Measurements from ENCODE around the gene EXOC4.

Gene EXOC4

DNA sequence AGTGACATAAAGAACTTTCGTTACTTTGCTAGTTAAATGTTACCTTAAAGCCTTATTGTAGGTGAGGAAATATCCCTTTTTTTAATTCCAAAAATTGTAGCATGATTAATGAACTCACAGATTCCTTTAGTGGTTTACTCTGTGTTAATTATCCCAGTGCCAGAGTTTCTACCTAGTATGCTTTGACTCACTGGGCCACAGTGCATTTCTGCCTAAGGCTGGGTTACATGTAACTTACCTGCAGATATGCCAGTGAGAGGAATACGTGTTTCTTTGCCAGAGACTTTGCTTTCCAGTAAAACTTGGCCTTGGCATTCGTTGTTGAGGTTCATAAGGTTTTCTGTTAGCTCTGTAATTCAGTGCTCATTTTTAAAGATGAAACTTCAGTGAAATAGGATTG is 493.4 kb downstream of the EXOC4 start:
- no peaks in the 10 kb centered on the region for H3K36me3 ChIP-seq (ENCODE audit: control insufficient read depth in 2 of 2, insufficient read depth in 2 of 2, low read length in 2 of 2)
- H3K4me1 ChIP-seq (ENCODE audit: control insufficient read depth in 2 of 2, insufficient read depth in 2 of 2, low read length in 2 of 2), result no peaks in the 10 kb centered on the region
- H3K27ac ChIP-seq (ENCODE audit: low read depth in 2 of 2, low read length in 2 of 2), result no peak overlapping the region
- no peaks in the 10 kb centered on the region for H3K9me3 ChIP-seq (ENCODE audit: control insufficient read depth in 2 of 2, low read length in 2 of 2)
- no peak overlapping the region for H3K4me3 ChIP-seq (ENCODE audit: low read length in 2 of 2)
- no peaks in the 10 kb centered on the region for H3K27me3 ChIP-seq (ENCODE audit: control insufficient read depth in 2 of 2, insufficient read depth in 2 of 2, low read length in 2 of 2)
- H3K9ac ChIP-seq (ENCODE audit: low read depth in 1 of 2, low read length in 2 of 2), result no peak overlapping the region

GRCh38 chr7:133746847-133747246 is 494.0 kb downstream of the EXOC4 start:
- Histone ChIP-seq H3K9ac (ENCODE audit: low read depth in 1 of 2, low read length in 2 of 2) (no peak overlapping the region), H3K4me3 (ENCODE audit: low read length in 2 of 2) (no peak overlapping the region), H3K27me3 (ENCODE audit: control insufficient read depth in 2 of 2, insufficient read depth in 2 of 2, low read length in 2 of 2) (no peaks in the 10 kb centered on the region), H3K36me3 (ENCODE audit: control insufficient read depth in 2 of 2, insufficient read depth in 2 of 2, low read length in 2 of 2) (no peaks in the 10 kb centered on the region), H3K9me3 (ENCODE audit: control insufficient read depth in 2 of 2, low read length in 2 of 2) (no peaks in the 10 kb centered on the region), H3K4me1 (ENCODE audit: control insufficient read depth in 2 of 2, insufficient read depth in 2 of 2, low read length in 2 of 2) (no peaks in the 10 kb centered on the region), H3K27ac (ENCODE audit: low read depth in 2 of 2, low read length in 2 of 2) (no peak overlapping the region)

DNA sequence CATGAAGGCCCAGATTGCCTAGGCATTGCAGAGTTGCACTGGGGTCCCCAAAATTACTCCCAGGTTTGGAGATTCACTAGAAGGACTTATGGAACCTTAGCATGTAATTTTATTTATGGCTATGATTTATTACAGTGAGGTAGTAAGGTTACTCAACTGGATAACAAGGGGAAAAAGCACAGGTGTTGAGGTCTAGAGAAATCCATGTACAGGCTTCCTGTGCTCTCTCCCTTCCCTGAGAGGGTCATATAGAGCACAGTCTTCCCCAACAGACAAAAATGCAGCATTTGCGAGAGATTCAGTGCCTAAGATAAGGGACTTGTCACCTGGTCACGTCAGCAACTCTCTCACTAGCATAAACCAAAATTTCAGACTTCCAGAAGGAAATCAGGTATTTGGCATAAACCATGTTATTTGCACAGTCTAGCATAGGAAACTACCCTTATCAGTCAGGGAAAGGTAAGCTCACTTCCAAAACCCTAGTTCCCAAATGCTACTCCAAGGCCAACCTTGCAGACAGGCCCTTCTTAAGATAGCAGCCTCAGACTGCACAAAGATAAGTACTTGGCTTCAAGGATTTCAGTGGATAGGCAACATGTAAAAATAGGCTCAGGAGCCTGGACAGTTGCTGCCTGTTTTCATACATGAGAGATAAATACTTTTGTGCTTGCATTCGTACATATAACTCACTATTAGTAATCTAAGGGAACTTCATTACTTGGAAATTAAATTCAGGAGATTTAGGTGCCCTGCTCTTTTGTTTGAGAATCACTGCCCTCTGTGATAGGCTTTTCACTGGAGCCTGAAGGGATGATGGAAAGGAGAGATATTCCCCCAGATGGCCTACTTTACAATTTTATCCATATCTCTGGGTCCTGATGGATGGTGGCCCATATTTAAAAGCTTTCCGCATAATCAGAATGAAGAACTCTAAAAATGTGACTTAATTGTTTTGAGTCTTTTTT is 495.8 kb downstream of the EXOC4 start:
- no peaks in the 10 kb centered on the region for H3K4me1 ChIP-seq (ENCODE audit: control insufficient read depth in 2 of 2, insufficient read depth in 2 of 2, low read length in 2 of 2)
- no peak overlapping the region for H3K27ac ChIP-seq (ENCODE audit: low read depth in 2 of 2, low read length in 2 of 2)
- H3K9me3 ChIP-seq (ENCODE audit: control insufficient read depth in 2 of 2, low read length in 2 of 2), result no peaks in the 10 kb centered on the region
- no peaks in the 10 kb centered on the region for H3K36me3 ChIP-seq (ENCODE audit: control insufficient read depth in 2 of 2, insufficient read depth in 2 of 2, low read length in 2 of 2)
- no peak overlapping the region for H3K4me3 ChIP-seq (ENCODE audit: low read length in 2 of 2)
- H3K27me3 ChIP-seq (ENCODE audit: control insufficient read depth in 2 of 2, insufficient read depth in 2 of 2, low read length in 2 of 2), result no peaks in the 10 kb centered on the region
- H3K9ac ChIP-seq (ENCODE audit: low read depth in 1 of 2, low read length in 2 of 2), result no peak overlapping the region

DNA sequence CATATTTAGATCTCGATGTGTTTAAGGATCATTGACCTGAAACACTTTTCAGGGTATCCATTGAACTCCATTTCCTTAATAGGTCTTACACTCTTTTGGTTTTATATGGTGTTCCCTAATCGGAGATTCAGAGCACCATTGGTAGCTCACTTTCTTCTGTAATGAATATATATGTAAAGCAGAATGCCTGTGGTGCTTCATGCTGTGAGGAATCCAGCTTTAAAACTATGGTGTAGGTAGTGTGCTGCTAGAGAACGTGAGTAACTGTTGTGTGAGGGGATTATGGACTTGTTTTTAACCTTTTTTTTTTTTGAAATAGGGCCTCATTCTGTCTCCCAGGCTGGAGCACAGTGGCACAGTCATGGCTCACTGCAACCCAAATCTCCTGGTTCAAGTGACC is 497.4 kb downstream of the EXOC4 start:
- no peaks in the 10 kb centered on the region for H3K36me3 ChIP-seq (ENCODE audit: control insufficient read depth in 2 of 2, insufficient read depth in 2 of 2, low read length in 2 of 2)
- H3K9me3 ChIP-seq (ENCODE audit: control insufficient read depth in 2 of 2, low read length in 2 of 2), result no peaks in the 10 kb centered on the region
- H3K4me1 ChIP-seq (ENCODE audit: control insufficient read depth in 2 of 2, insufficient read depth in 2 of 2, low read length in 2 of 2), result no peaks in the 10 kb centered on the region
- no peaks in the 10 kb centered on the region for H3K27me3 ChIP-seq (ENCODE audit: control insufficient read depth in 2 of 2, insufficient read depth in 2 of 2, low read length in 2 of 2)
- no peak overlapping the region for H3K4me3 ChIP-seq (ENCODE audit: low read length in 2 of 2)
- H3K9ac ChIP-seq (ENCODE audit: low read depth in 1 of 2, low read length in 2 of 2), result no peak overlapping the region
- no peak overlapping the region for H3K27ac ChIP-seq (ENCODE audit: low read depth in 2 of 2, low read length in 2 of 2)

DNA sequence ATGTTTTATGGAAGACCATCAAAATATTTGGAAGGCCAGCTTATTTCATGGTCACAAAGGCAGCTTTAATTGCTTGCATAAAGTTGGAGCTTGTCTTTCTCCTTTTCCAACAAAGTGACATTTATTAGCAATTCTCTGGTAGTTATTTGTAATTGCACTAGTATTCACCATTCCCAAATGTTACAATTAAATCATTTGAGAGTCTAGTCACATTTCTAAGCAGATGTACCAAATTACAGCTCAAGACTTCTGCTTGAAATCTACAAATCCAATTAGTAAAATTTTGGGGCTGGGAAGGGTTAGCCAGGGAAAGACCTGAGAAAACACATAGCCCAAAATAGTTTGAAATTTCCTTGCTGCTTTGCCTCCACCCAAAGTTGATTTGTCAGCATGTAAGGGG is 498.2 kb downstream of the EXOC4 start:
- Histone ChIP-seq H3K27me3 (ENCODE audit: control insufficient read depth in 2 of 2, insufficient read depth in 2 of 2, low read length in 2 of 2) (no peaks in the 10 kb centered on the region), H3K4me3 (ENCODE audit: low read length in 2 of 2) (no peak overlapping the region), H3K27ac (ENCODE audit: low read depth in 2 of 2, low read length in 2 of 2) (no peak overlapping the region), H3K4me1 (ENCODE audit: control insufficient read depth in 2 of 2, insufficient read depth in 2 of 2, low read length in 2 of 2) (no peaks in the 10 kb centered on the region), H3K9me3 (ENCODE audit: control insufficient read depth in 2 of 2, low read length in 2 of 2) (no peaks in the 10 kb centered on the region), H3K9ac (ENCODE audit: low read depth in 1 of 2, low read length in 2 of 2) (no peak overlapping the region), H3K36me3 (ENCODE audit: control insufficient read depth in 2 of 2, insufficient read depth in 2 of 2, low read length in 2 of 2) (no peaks in the 10 kb centered on the region)

DNA sequence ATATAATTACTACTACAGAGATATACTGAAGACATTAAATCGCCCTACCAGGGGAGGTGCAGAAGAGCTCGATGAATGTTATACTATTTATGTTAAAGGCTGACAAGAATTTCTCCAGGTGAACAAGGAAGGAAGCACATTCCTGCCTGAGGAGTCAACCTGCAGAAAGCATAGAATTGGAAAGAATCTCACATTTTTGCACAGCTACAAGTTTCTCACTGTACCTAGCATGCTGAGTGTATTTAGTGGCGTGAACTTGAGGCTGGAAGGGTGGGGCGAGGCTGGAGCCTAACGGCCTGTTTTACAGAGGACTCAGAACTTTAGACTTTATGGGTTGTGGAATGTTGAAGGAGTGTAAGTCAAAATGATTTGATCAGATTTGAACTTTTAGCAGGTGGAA is 500.6 kb downstream of the EXOC4 start:
- Histone ChIP-seq H3K9ac (ENCODE audit: low read depth in 1 of 2, low read length in 2 of 2) (no peak overlapping the region), H3K27ac (ENCODE audit: low read depth in 2 of 2, low read length in 2 of 2) (no peak overlapping the region), H3K27me3 (ENCODE audit: control insufficient read depth in 2 of 2, insufficient read depth in 2 of 2, low read length in 2 of 2) (no peaks in the 10 kb centered on the region), H3K36me3 (ENCODE audit: control insufficient read depth in 2 of 2, insufficient read depth in 2 of 2, low read length in 2 of 2) (no peaks in the 10 kb centered on the region), H3K4me1 (ENCODE audit: control insufficient read depth in 2 of 2, insufficient read depth in 2 of 2, low read length in 2 of 2) (no peaks in the 10 kb centered on the region), H3K9me3 (ENCODE audit: control insufficient read depth in 2 of 2, low read length in 2 of 2) (no peaks in the 10 kb centered on the region), H3K4me3 (ENCODE audit: low read length in 2 of 2) (no peak overlapping the region)

DNA sequence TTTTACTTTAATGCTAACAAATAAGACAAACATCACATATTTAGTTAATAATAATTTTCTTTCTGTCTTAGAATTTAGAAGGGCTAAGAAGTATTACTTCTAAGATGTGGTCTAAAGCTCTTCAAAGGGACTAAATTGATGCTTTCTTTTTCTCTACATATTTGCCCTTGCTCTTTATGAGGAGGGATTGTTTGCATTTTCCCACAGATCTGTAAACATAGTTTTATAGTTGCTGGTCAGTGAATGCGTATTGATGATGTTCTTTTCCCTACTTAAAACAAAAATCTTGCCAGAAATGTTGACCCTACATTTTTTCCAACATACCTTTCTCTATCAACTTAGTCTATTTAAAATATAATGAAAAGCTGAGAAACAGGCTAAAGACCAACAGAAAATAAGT is 501.8 kb downstream of the EXOC4 start:
- Histone ChIP-seq H3K9me3 (ENCODE audit: control insufficient read depth in 2 of 2, low read length in 2 of 2) (no peaks in the 10 kb centered on the region), H3K4me3 (ENCODE audit: low read length in 2 of 2) (no peak overlapping the region), H3K36me3 (ENCODE audit: control insufficient read depth in 2 of 2, insufficient read depth in 2 of 2, low read length in 2 of 2) (no peaks in the 10 kb centered on the region), H3K9ac (ENCODE audit: low read depth in 1 of 2, low read length in 2 of 2) (no peak overlapping the region), H3K4me1 (ENCODE audit: control insufficient read depth in 2 of 2, insufficient read depth in 2 of 2, low read length in 2 of 2) (no peaks in the 10 kb centered on the region), H3K27ac (ENCODE audit: low read depth in 2 of 2, low read length in 2 of 2) (no peak overlapping the region), H3K27me3 (ENCODE audit: control insufficient read depth in 2 of 2, insufficient read depth in 2 of 2, low read length in 2 of 2) (no peaks in the 10 kb centered on the region)

- Histone ChIP-seq H3K27me3 (ENCODE audit: control insufficient read depth in 2 of 2, insufficient read depth in 2 of 2, low read length in 2 of 2) (no peaks in the 10 kb centered on the region), H3K4me3 (ENCODE audit: low read length in 2 of 2) (no peak overlapping the region), H3K27ac (ENCODE audit: low read depth in 2 of 2, low read length in 2 of 2) (no peak overlapping the region), H3K9me3 (ENCODE audit: control insufficient read depth in 2 of 2, low read length in 2 of 2) (no peaks in the 10 kb centered on the region), H3K9ac (ENCODE audit: low read depth in 1 of 2, low read length in 2 of 2) (no peak overlapping the region), H3K4me1 (ENCODE audit: control insufficient read depth in 2 of 2, insufficient read depth in 2 of 2, low read length in 2 of 2) (no peaks in the 10 kb centered on the region), H3K36me3 (ENCODE audit: control insufficient read depth in 2 of 2, insufficient read depth in 2 of 2, low read length in 2 of 2) (no peaks in the 10 kb centered on the region)
Measured at GRCh38 chr7:133755901-133756300, 503.0 kb downstream of the EXOC4 start.

GRCh38 chr7:133761443-133761842 is 508.6 kb downstream of the EXOC4 start:
- H3K9ac ChIP-seq (ENCODE audit: low read depth in 1 of 2, low read length in 2 of 2), result no peak overlapping the region

DNA sequence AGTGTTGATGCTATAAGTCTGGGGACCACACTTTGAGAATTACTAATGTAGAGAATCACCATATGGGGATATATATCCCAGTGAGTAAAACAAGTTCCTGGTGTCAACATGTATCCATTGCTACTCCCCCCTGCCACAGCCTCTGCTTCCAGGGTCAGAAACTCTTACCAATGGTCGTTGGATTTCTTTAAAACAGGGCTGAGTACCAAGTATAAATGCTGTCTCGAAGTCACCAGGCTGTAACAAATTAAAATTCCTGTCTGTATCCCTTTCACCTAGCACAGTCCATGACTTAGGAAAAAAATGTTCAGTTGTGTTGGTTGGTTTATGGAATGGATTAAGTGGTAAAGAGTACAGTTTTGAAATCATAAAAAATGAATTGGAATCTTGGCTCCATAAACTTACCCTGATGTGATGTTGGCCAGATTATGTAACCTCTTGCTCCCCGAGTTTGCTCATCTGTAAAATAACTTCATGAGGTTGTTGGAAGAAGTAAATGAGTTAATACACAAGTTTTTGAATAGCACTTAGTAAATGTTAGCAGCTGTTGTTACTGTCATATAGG is 510.3 kb downstream of the EXOC4 start:
- Histone ChIP-seq H3K27me3 (ENCODE audit: control insufficient read depth in 2 of 2, insufficient read depth in 2 of 2, low read length in 2 of 2) (no peaks in the 10 kb centered on the region), H3K27ac (ENCODE audit: low read depth in 2 of 2, low read length in 2 of 2) (no peak overlapping the region), H3K36me3 (ENCODE audit: control insufficient read depth in 2 of 2, insufficient read depth in 2 of 2, low read length in 2 of 2) (no peaks in the 10 kb centered on the region), H3K4me1 (ENCODE audit: control insufficient read depth in 2 of 2, insufficient read depth in 2 of 2, low read length in 2 of 2) (no peaks in the 10 kb centered on the region), H3K9me3 (ENCODE audit: control insufficient read depth in 2 of 2, low read length in 2 of 2) (no peaks in the 10 kb centered on the region), H3K9ac (ENCODE audit: low read depth in 1 of 2, low read length in 2 of 2) (no peak overlapping the region), H3K4me3 (ENCODE audit: low read length in 2 of 2) (no peak overlapping the region)

More at GRCh38 chr7:133761443-133761842, 508.6 kb downstream of the EXOC4 start:
- no peaks in the 10 kb centered on the region for H3K9me3 ChIP-seq (ENCODE audit: control insufficient read depth in 2 of 2, low read length in 2 of 2)
- H3K27ac ChIP-seq (ENCODE audit: low read depth in 2 of 2, low read length in 2 of 2), result no peak overlapping the region
- no peaks in the 10 kb centered on the region for H3K27me3 ChIP-seq (ENCODE audit: control insufficient read depth in 2 of 2, insufficient read depth in 2 of 2, low read length in 2 of 2)
- no peaks in the 10 kb centered on the region for H3K4me1 ChIP-seq (ENCODE audit: control insufficient read depth in 2 of 2, insufficient read depth in 2 of 2, low read length in 2 of 2)
- no peak overlapping the region for H3K4me3 ChIP-seq (ENCODE audit: low read length in 2 of 2)
- no peaks in the 10 kb centered on the region for H3K36me3 ChIP-seq (ENCODE audit: control insufficient read depth in 2 of 2, insufficient read depth in 2 of 2, low read length in 2 of 2)
